Ramos (cell line): Measurements from ENCODE around the gene RSU1.

ENCODE experiments used
- in situ Hi-C: fragments of 300-500 bp; cut with MboI; formaldehyde crosslinking; loops from one replicate; pipeline ENCODE4 v1.14.3; 2022; ENCODE audit warnings: low sequenced_read_pairs; ENCODE audit not compliant: unreplicated experiment

Gene RSU1

GRCh38 chr10:16689696-16690095, 127.5 kb downstream of the RSU1 start:
- in situ Hi-C loops = no loop called here

DNA sequence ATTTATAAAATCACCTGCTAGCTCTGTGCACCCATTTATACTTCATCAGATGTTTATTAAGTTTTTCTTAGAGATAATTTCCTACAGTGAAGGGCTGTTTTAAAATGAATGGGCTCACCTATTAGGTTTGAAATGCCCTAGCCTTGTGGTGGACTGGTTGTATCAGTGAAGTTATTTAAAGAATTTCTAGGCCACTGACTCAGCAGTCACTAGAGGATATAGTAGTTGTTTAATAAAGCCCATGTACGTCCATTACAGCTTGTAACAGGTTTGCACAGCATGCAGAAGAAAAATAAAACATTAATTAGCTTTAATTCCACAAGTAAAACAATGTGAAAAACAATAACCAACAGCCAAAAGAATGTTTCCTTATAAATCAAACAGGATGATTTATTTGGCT, 128.0 kb downstream of the RSU1 start:
- in situ Hi-C loops = no loop called here

DNA sequence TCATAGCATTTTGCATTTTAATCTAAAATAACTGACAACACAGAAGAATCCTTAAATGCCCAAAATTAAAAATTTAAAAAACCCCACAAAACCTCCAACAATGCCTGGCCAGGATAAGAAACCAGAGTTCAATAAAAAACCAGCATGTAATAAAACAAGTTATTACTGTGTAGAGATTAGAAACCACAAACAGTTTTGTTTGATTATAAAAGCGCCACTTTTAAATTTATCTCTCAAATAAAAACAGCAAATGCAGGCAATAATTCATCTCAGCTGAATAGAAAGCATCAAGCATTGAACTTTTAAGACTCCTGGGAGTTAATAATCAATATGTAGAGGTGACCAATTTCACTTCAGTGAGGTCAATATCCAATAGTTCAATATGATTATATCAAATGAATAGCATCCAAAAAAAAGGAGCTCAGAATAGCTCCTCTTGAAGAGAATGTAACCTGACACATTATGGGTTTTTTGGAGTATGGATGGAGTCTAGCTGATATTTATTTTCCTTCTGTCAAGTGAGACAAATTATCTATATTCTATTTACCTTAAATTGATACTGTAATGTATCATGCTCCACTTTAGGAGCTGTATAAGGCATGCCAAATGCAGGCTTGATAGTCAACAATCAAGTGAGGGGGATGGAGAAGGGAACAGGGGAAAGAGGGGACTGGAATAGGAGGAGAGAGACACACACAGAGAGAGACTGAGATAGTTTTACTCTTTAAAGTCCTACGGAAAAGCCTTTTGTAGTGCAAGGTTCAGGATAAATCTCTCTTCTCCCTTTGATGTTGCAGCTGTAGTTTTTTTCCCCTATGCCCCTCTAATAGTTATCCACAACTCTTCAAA, 130.9 kb downstream of the RSU1 start:
- in situ Hi-C loops = no loop called here

- in situ Hi-C loops = no loop called here
Measured at GRCh38 chr10:16685551-16685950, 131.7 kb downstream of the RSU1 start.

DNA sequence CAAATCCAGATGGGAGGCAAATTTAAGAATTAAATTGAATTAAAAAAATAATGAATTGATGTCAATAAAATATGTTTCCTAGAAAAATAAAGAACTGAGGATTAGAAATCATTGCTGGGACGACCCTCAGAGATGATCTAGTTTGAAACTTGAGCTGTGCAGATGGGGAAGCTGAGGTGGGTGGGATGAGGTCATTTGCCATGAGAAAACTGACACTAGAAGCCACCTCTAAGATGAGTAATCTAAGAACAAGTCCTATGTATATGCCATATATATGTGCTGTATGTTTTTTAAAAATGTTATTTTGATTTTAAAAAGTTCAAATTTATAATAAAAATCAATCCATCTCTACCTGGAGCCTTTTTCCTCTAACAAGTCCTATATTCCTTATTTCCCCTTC, 135.7 kb downstream of the RSU1 start:
- in situ Hi-C loops = no loop called here

GRCh38 chr10:16679511-16679910, 137.7 kb downstream of the RSU1 start:
- in situ Hi-C loops = no loop called here

DNA sequence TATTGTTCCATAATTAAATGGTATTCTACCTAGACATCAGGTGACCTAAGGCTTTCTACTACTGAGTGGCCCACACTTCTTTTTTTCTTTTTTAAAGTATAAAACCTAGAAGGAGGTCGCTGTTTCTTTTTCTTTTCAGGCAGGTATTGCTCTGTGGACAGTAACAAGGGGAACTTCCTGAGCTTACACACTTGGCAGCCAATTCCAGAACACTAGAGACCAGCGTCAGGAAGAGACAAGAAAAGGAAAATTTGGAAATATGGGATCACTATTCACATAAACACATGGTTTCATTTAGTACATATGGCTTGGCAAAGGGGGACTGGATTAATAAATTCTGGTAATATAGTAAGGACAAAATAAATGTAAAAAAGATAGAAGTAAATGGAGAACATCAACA, 141.9 kb downstream of the RSU1 start:
- in situ Hi-C loops = no loop called here

GRCh38 chr10:16674147-16674703, 143.0 kb downstream of the RSU1 start:
- in situ Hi-C loops = no loop called here

DNA sequence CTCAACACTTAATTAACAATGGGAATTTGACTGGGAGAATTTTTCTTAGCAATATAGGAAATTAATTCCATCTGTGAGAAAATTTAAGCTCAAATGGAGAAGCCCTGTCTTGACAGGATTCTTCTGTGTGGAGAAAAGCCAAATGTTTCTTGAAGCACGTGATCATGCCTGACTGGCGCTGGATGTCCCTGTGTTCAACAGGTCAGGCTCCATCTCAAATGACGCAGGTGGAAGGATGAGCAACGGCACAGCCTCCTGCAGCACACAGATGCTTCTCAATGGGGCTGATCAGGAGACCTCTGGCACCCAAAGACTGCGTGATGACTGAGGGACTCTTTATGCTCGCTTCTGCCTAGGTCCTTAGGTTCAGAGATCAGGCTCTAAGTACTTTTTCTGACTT, 143.8 kb downstream of the RSU1 start:
- in situ Hi-C loops = no loop called here

DNA sequence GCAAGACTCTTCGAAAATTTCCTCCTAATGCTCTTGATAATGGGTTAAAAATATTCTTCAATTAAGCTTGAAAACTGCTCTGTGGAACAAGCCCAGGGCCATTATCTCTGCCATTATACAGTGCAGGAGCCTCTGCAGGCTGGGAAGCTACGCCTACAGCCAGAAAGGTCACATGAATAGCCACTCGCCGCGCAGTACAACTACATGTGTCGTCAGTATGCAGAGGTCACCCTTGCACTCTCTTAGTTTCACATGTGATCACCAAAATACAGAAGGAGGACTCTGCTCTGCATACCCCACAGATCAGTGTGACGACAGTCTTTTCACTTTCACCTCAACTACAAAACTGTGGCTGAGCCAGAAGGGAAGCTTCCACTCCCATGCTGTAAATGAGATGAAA, 153.8 kb downstream of the RSU1 start:
- in situ Hi-C loops = no loop called here

DNA sequence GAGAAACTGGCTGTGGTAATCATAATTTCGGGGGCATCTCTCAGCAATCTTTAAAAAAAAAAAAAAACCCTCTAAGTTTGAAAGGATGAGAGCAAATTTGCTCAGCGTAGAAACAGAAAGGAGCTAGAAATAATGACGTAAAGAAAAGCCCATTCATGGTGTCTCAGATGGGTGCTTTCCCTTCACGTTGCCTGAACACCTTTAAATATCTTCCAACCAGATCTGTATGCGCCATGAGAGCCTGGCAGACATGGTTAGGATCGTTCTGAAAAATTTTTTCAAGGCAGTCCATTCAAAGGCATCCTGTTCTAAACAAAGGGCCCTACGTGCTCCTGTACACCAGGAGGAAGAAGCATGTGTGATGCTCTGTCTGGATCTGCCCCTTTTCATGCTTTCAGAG, 154.3 kb downstream of the RSU1 start:
- in situ Hi-C loops = no loop called here

DNA sequence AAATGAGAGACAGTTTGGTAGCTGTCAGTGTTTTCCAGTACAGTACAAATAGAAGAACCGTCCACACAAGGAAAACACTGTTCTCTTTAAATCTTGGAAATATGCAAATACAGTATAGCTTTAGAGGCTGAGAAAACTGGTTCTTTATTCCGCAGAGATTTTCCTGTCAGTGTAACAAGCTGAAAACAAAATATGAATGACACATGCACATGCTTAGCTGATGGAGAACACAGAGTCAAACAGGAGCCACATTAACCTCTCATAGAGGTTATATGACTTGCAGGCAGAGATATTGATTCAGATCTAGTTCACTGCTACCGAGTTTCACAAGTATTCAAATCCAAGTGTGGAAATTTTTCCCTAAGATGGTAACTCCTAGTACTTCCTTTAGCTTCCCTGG, 160.3 kb downstream of the RSU1 start:
- in situ Hi-C loops = no loop called here

GRCh38 chr10:16653224-16653623, 164.0 kb downstream of the RSU1 start:
- in situ Hi-C loops = no loop called here

GRCh38 chr10:16652154-16652553, 165.1 kb downstream of the RSU1 start:
- in situ Hi-C loops = no loop called here

GRCh38 chr10:16649757-16650156, 167.5 kb downstream of the RSU1 start:
- in situ Hi-C loops = no loop called here

- in situ Hi-C loops = no loop called here
Measured at GRCh38 chr10:16648366-16648765, 168.9 kb downstream of the RSU1 start.

DNA sequence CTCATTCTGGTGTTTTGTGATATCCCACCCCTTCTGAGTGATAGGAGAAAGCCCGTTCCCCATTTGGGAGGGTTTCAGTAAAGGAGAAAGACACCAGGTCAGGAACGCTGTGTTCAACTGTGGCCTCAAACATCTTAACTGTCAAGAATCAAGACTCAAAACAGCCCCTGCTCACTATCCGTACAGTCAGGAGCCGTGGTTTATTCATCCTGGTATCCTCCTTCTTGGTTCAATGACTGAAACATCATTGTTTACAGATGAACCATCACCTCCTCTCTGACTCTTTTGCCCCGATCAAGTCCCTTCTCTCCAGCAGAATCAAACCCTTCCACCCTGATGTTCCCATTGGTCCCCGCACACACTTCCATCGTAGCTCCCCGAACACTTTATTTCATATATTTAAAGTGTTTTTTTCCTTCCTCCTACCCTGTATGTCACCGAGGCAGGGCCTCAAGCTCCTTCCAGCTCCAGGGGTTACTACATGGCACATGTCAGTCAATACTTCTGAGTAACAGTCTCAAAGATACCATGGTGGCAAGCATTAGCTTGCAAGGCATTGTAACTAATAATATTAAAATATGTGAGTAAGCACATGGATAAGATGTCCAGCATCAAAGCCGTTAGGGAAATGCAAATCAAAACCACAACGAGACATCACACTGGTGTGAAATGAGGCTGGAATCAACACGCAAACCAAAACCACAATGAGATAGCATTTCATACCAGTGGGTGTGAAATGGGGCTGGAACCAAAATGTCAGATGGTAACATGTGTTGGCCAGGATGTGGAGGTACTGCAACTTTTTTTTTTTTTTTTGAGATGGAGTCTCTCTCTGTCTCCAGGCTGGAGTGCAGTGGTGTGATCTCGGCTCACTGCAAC, 170.8 kb downstream of the RSU1 start:
- in situ Hi-C loops = no loop called here

- in situ Hi-C loops = no loop called here
Measured at GRCh38 chr10:16644146-16644545, 173.1 kb downstream of the RSU1 start.

DNA sequence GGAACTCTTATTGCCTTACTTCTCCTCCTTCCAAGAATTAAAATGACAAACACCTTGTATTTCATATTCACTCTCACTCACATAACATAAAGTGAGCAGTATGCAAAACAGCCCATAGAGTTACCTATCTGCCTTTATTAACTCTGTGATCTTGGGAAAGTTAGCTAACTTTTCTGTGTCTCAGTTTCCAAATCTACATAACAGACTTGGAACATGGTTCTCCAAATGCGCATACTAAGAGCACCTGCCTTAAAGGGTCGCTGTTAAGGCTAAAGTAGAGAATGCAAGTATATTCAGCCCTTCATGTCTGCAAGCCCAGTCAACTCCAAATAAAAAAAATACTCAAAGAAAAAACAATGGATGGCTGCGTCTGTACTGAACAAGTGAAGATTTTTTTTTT, 173.7 kb downstream of the RSU1 start:
- in situ Hi-C loops = no loop called here

DNA sequence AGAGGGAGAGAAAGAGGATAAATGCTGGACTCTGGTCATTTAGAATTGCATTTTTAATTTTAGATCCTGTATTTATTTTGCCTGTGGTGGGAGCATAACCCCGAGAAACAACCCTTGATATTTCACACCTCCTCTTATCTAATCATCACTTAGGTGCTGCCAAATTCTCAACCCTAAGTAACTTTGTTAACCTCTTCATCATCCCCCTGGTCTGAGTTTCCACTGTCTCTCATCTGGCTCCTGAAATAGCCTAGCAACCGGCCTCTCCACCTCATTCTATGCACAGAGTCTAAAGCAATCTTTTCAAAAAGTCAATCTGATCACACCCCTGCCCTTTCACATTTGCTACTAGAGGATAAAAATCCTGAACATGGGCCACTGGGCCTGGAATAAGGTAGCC, 177.1 kb downstream of the RSU1 start:
- in situ Hi-C loops = no loop called here

- in situ Hi-C loops = no loop called here
Measured at GRCh38 chr10:16639471-16639870, 177.8 kb downstream of the RSU1 start.
